ENCODE results near the gene STAT3.

- TF ChIP-seq CTCF (IDR thresholded peaks at IDR 0.05) (no peak), ZFX (IDR thresholded peaks at IDR 0.05; ENCODE audit: borderline replicate concordance) (no peak)
These were observed 76.8 kb downstream of the STAT3 start for GRCh38 chr17:42311240-42312034.

Data from 22Rv1 (cell line).